B cell (primary cell): ENCODE results near the gene KIAA1328. TPM values are rescaled to one million over a fixed set of nuclear protein-coding genes. Genes with fewer than 3 reads are reported as not detected.

Experiments
- ATAC-seq: fragments of 200-7000 bp; cut with Tn5 transposase; one replicate; pipeline ENCODE4 v1.10.0; 2021; ENCODE audit warnings: low read depth, mild to moderate bottlenecking, moderate number of reproducible peaks, moderate library complexity
- CTCF ChIA-PET: fragments of 350-600 bp; sonication (Branson Sonifier 250); formaldehyde crosslinking; loops from one replicate; lab custom pipeline; 2021; ENCODE audit warnings: antibody characterized with exemption, inconsistent platforms; lab: Charles Lee
- POLR2A ChIA-PET: fragments of 350-600 bp; sonication (Branson Sonifier 250); formaldehyde crosslinking; loops from one replicate; lab custom pipeline; 2021; ENCODE audit warnings: antibody characterized with exemption; lab: Charles Lee
- DNase-seq: peaks from one replicate; pipeline ENCODE4 v3.0.0; 2013
- H2AFZ ChIP-seq: 2 replicates; pipeline ENCODE4 v1.6.1; 2012; ENCODE audit warnings: mild to moderate bottlenecking, low read depth, low read length; ENCODE audit not compliant: insufficient read depth, poor library complexity, severe bottlenecking
- H3K27ac ChIP-seq, 2 donors: 1 replicate in 1 of 2; 2 replicates in 1 of 2; pipeline ENCODE4 v1.5.1; 2012 to 2013; ENCODE audit warnings: low read length in 2 of 2, mild to moderate bottlenecking in 2 of 2, moderate library complexity in 1 of 2
- H3K27me3 ChIP-seq, 4 experiments: fragments of 200-600 bp in 1 of 4; sonication (generic) in 1 of 4; replicated peaks in 1 of 4; 1 replicate in 2 of 4; 2 replicates in 2 of 4; pipeline versions ENCODE4 v1.6.1 to v1.7.0; 2013 to 2016; ENCODE audit warnings: low read length in 3 of 4, mild to moderate bottlenecking in 2 of 4, mixed read lengths in 1 of 4, moderate library complexity in 1 of 4; ENCODE audit not compliant: insufficient read depth in 4 of 4, control insufficient read depth in 3 of 4; ENCODE audit errors: control extremely low read depth in 1 of 4
- H3K36me3 ChIP-seq, 2 experiments: replicated peaks in 1 of 2; 1 replicate in 1 of 2; 2 replicates in 1 of 2; pipeline versions ENCODE4 v1.6.1 to v1.7.1; 2013; ENCODE audit warnings: low read length in 1 of 2; ENCODE audit not compliant: insufficient read depth in 2 of 2, control insufficient read depth in 1 of 2; ENCODE audit errors: control extremely low read depth in 1 of 2, extremely low read depth in 1 of 2
- H3K4me1 ChIP-seq, 2 donors: fragments of 200-600 bp in 1 of 2; sonication (generic) in 1 of 2; 1 replicate in 1 of 2; 2 replicates in 1 of 2; pipeline versions ENCODE4 v1.5.1 to v1.6.1; 2013 to 2017; ENCODE audit warnings: low read length in 2 of 2; ENCODE audit not compliant: control insufficient read depth in 2 of 2, insufficient read depth in 2 of 2
- H3K4me2 ChIP-seq: replicated peaks from 2 replicates; pipeline ENCODE3; 2012; ENCODE audit warnings: mild to moderate bottlenecking, low read depth, low read length; ENCODE audit not compliant: poor library complexity, severe bottlenecking
- H3K4me3 ChIP-seq, 5 experiments: fragments of 200-600 bp in 1 of 5; sonication (generic) in 1 of 5; 1 replicate in 3 of 5; 2 replicates in 2 of 5; pipeline versions ENCODE4 v1.5.1 to v1.7.0; 2011 to 2016; ENCODE audit warnings: low read length in 4 of 5, mild to moderate bottlenecking in 4 of 5, low read depth in 2 of 5, control low read depth in 1 of 5, moderate library complexity in 1 of 5; ENCODE audit not compliant: insufficient read depth in 1 of 5; ENCODE audit errors: control extremely low read depth in 1 of 5, extremely low read depth in 1 of 5
- H3K79me2 ChIP-seq: fragments of 200-600 bp; sonication (generic); one replicate; pipeline ENCODE4 v1.6.0; 2016; ENCODE audit warnings: low read length; ENCODE audit not compliant: control insufficient read depth, insufficient read depth
- H3K9ac ChIP-seq: fragments of 200-600 bp; sonication (generic); 2 replicates; pipeline ENCODE4 v1.6.1; 2017; ENCODE audit warnings: mild to moderate bottlenecking, low read length, moderate library complexity
- H3K9me3 ChIP-seq, 3 donors: one replicate each; pipeline versions ENCODE4 v1.6.1 to v1.7.1; 2013; ENCODE audit warnings: low read length in 2 of 3; ENCODE audit not compliant: control insufficient read depth in 2 of 3, insufficient read depth in 1 of 3; ENCODE audit errors: control extremely low read depth in 1 of 3
- H4K20me1 ChIP-seq: 2 replicates; pipeline ENCODE4 v1.6.0; 2012; ENCODE audit warnings: mild to moderate bottlenecking, low read length; ENCODE audit not compliant: insufficient read depth, control insufficient read depth, poor library complexity, severe bottlenecking
- H3K27ac Mint-ChIP-seq: one replicate; pipeline ENCODE4 v1.8.0; 2021; ENCODE audit warnings: mixed read lengths
- H3K27me3 Mint-ChIP-seq: one replicate; pipeline ENCODE4 v1.8.0; 2021; ENCODE audit warnings: mixed read lengths
- H3K4me1 Mint-ChIP-seq: one replicate; pipeline ENCODE4 v1.8.0; 2021; ENCODE audit warnings: mixed read lengths
- H3K4me3 Mint-ChIP-seq: one replicate; pipeline ENCODE4 v1.8.0; 2021; ENCODE audit warnings: mixed read lengths
- H3K9me3 Mint-ChIP-seq: one replicate; pipeline ENCODE4 v1.8.0; 2022; ENCODE audit warnings: mixed read lengths; ENCODE audit not compliant: insufficient read depth
- EZH2 ChIP-seq: IDR thresholded peaks from 2 replicates; pipeline ENCODE4 v1.6.1; 2012; ENCODE audit warnings: borderline replicate concordance, low read depth, mild to moderate bottlenecking, moderate library complexity, low read length; ENCODE audit not compliant: insufficient read depth, poor library complexity, severe bottlenecking
- WGBS: methylation state at CpG from one replicate; pipeline ENCODE4 v1.1.5; 2013; ENCODE audit warnings: missing lambda C conversion rate; ENCODE audit not compliant: insufficient coverage; 5-methylcytosine and 5-hydroxymethylcytosine counted together
- intact Hi-C: fragments of 100-400 bp; cut with micrococcal nuclease; formaldehyde crosslinking; loops from one replicate; pipeline ENCODE4 v1.10.0; 2022
- polyA plus RNA-seq: library from polyadenylated mRNA; depleted of rRNA; stranded (reverse); fragments of >200 nt; gene quantifications from 2 replicates; pipeline ENCODE4 v1.2.3, GENCODE V29; 2012
- total RNA-seq, 2 donors: library from RNA; stranded (reverse); fragments of 120-200 nt in 1 of 2; gene quantifications; 1 replicate in 1 of 2; 2 replicates in 1 of 2; pipeline versions ENCODE4 v1.2.3 to v1.2.4, GENCODE V29; 2013 to 2022
- TF ChIP-seq, protein P1 (sequence below): fragments of 200-600 bp; IDR thresholded peaks from one replicate; pipeline ENCODE4 v1.8.0; 2022; ENCODE audit warnings: antibody characterized with exemption, mild to moderate bottlenecking

KIAA1328 gene
- total and polyA plus RNA-seq, 2 donors (not counting 1 experiment from before 2014, with no cell fraction given): 9.1 to 22.1 TPM

DNA sequence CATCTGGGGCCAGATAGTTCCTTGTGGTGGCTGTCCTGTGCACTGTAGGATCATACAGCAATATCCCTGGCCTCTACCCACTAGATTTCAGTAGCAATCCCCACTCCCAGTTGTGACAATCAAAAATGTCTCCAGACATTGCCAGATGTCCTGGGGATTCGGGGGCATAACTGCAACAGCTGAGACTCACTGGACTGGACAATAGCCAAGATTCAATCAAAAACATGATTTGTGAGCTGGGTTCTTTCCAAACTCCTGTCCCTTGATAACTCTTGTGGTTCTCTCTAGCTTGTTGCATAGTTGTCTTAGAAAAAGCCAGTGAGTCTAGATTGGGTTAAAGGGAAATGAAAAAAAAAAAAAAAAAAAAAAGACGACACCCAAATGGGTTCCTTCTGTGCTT lies 443.3 kb downstream of the KIAA1328 start:
- H3K4me3 Mint-ChIP-seq: no peak overlapping the region
- no peak overlapping the region for H3K27ac Mint-ChIP-seq
- H3K27ac ChIP-seq: no peak overlapping the region
- H3K4me1 ChIP-seq: no peaks in the 10 kb centered on the region
- H3K27me3 ChIP-seq: peaks cover 0 to 21% (median 4%) of the 10 kb centered on the region in 4 experiments
- H3K4me2 ChIP-seq: no peak overlapping the region
- CTCF ChIA-PET: no interaction called here
- DNase-seq (no peak), ATAC-seq (no peak)
- intact Hi-C loops: no loop called here
- TF ChIP-seq, protein P1, sequence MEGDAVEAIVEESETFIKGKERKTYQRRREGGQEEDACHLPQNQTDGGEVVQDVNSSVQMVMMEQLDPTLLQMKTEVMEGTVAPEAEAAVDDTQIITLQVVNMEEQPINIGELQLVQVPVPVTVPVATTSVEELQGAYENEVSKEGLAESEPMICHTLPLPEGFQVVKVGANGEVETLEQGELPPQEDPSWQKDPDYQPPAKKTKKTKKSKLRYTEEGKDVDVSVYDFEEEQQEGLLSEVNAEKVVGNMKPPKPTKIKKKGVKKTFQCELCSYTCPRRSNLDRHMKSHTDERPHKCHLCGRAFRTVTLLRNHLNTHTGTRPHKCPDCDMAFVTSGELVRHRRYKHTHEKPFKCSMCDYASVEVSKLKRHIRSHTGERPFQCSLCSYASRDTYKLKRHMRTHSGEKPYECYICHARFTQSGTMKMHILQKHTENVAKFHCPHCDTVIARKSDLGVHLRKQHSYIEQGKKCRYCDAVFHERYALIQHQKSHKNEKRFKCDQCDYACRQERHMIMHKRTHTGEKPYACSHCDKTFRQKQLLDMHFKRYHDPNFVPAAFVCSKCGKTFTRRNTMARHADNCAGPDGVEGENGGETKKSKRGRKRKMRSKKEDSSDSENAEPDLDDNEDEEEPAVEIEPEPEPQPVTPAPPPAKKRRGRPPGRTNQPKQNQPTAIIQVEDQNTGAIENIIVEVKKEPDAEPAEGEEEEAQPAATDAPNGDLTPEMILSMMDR: no peak
- no peaks in the 10 kb centered on the region for H3K79me2 ChIP-seq
- peaks cover 24% of the 10 kb centered on the region for H3K27me3 Mint-ChIP-seq
- peaks cover 0 to 56% (median 0%) of the 10 kb centered on the region in 3 donors for H3K9me3 ChIP-seq
- H3K4me1 Mint-ChIP-seq: peaks cover 4% of the 10 kb centered on the region
- peaks cover 3% of the 10 kb centered on the region for H3K9me3 Mint-ChIP-seq
- no peaks in the 10 kb centered on the region for H3K36me3 ChIP-seq
- H4K20me1 ChIP-seq: no peaks in the 10 kb centered on the region
- POLR2A ChIA-PET: no interaction called here
- H2AFZ ChIP-seq: no peak overlapping the region
- no peak overlapping the region for H3K9ac ChIP-seq
- no CpG with 5 or more reads among the region's 2 CpGs for whole genome bisulfite sequencing
- no peak overlapping the region for H3K4me3 ChIP-seq

DNA sequence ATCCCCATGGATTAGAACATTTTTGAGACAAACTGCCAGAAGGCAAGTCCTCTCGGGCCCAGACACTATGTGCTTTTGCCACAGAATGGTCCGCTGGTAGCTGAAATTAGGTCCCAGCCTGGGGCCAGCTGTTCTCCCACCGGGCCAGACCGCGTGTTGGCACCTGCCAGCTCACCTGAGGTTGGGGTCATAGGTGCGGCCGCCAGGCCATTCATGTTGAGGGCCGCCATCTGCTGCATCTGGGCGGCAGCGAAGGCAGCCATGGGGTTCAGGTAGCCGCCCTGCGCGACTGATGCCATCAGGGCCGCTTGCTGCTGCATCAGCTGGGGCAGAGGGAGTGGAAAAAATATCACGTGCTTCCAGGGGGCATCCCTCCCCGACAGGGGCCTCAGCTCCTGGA lies 443.9 kb downstream of the KIAA1328 start:
- H3K27me3 ChIP-seq: peaks cover 0 to 21% (median 4%) of the 10 kb centered on the region in 4 experiments
- no peak overlapping the region for H3K4me2 ChIP-seq
- H3K4me3 ChIP-seq: no peak overlapping the region
- H2AFZ ChIP-seq: no peak overlapping the region
- H3K36me3 ChIP-seq: no peaks in the 10 kb centered on the region
- H3K9ac ChIP-seq: no peak overlapping the region
- no peak overlapping the region for H3K27ac ChIP-seq
- no peaks in the 10 kb centered on the region for H3K79me2 ChIP-seq
- no peak overlapping the region for H3K4me3 Mint-ChIP-seq
- no peak overlapping the region for H3K27ac Mint-ChIP-seq
- H3K4me1 Mint-ChIP-seq: peaks cover 4% of the 10 kb centered on the region
- peaks cover 3% of the 10 kb centered on the region for H3K9me3 Mint-ChIP-seq
- 83% methylated on average over 15 of the region's 16 CpGs for WGBS
- no peaks in the 10 kb centered on the region for H4K20me1 ChIP-seq
- H3K27me3 Mint-ChIP-seq: peaks cover 30% of the 10 kb centered on the region
- DNase-seq (no peak), ATAC-seq (no peak)
- no peak for TF ChIP-seq EZH2
- TF ChIP-seq, protein P1: no peak
- intact Hi-C loops: no loop called here
- CTCF ChIA-PET: no interaction called here
- no peaks in the 10 kb centered on the region for H3K4me1 ChIP-seq
- POLR2A ChIA-PET: no interaction called here
- H3K9me3 ChIP-seq: peaks cover 0 to 57% (median 0%) of the 10 kb centered on the region in 3 donors
